HG02623 (cell line): Measurements from ENCODE around the gene KAZN.

Experiments used
- ATAC-seq: cut with Tn5 transposase; IDR thresholded peaks from one replicate; pipeline ENCODE4 v1.9.1; 2021; ENCODE audit warnings: moderate library complexity; ENCODE audit not compliant: unreplicated experiment

The KAZN gene

DNA sequence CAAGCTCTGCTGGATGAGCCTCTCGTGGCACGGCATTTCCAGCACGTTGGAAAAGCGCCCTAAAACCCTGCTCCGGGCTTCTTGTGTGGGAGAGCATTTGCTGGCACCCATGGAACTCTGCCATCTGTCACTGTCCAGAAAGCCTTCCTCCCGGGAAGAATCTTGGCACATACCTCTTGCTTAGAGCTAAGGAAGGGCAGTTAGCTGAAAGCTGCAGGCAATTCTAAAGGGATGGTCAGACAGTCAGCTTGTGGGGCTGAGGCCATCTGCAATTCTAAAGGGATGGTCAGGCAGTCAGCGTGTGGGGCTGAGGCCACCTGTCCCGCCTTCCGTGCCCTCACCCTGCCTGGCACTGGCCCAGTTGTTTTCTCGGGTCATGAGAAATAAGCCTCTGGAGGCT is 416.0 kb downstream of the KAZN start:
- ATAC-seq: no peak

DNA sequence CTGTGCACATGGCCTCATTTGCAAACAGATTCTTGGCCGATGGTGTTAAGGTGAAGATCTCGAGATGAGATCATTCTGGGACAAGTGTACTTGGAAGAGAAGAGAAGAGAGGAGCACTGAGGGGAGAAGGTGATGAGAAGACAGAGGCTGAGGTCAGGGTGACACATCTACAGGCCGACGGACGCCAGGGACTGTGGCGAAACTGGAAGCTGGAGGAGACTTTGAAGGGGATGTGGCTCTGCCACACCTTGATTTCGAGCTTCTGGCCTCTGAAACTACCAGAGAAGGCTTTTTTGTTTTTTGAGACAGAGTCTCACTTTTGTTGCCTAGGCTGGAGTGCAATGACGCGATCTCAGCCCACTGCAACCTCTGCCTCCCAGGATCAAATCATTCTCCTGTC is 417.5 kb downstream of the KAZN start:
- no peak for ATAC-seq

DNA sequence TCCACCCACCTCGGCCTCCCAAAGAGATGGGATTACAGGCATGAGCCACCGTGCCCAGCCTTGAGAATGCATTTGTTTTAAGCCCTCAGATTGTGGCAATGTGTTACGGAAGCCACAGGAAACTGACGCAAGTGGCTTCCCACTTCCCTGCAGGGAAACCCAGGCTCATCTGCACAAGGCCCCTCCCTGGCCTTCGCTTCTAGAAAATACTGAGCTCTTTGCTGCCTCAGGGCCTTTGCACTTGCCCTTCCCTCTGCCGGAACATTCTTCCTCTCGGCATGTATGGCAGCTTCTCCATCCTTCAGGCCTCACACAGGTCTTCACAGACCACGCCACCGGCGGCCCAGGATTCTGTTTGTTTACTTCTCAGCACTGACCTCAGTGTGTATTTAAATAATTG is 418.0 kb downstream of the KAZN start:
- ATAC-seq: no peak

DNA sequence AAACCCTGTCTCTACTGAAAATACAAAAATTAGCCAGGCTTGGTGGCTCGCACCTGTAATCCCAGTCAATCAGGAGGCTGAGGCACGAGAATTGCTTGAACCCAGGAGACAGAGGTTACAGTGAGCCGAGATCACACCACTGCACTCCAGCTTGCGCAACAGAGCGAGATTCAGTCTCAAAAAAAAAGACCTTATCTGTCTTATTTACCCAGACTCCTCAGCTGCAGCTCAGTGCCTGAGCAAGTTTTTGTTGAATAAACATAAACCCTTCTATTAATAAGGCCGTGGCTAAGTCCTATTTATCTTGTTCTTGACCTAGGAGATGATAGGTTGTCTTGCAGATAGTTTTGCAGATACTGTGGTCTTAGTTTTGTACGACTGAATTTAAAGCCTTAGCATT is 418.6 kb downstream of the KAZN start:
- no peak for ATAC-seq

DNA sequence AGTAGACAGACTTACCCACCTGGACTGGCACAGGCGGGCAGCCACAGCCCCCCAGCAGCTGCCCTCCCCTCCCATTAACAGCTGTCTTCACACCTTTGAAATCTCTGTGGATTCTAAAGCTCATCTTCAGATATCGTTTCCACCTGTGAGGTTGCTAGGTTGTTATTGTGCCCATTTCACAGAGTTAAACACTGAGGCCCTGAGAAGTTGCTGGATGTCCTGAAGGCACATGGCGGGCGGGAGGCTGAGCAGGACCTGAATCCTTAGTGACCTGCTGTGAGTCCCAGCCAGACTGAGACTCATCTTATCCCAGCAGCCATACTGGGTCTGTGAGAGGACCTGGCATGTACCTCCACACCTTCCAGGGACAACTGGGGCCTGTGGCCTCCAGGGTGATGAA is 420.3 kb downstream of the KAZN start:
- ATAC-seq: no peak

DNA sequence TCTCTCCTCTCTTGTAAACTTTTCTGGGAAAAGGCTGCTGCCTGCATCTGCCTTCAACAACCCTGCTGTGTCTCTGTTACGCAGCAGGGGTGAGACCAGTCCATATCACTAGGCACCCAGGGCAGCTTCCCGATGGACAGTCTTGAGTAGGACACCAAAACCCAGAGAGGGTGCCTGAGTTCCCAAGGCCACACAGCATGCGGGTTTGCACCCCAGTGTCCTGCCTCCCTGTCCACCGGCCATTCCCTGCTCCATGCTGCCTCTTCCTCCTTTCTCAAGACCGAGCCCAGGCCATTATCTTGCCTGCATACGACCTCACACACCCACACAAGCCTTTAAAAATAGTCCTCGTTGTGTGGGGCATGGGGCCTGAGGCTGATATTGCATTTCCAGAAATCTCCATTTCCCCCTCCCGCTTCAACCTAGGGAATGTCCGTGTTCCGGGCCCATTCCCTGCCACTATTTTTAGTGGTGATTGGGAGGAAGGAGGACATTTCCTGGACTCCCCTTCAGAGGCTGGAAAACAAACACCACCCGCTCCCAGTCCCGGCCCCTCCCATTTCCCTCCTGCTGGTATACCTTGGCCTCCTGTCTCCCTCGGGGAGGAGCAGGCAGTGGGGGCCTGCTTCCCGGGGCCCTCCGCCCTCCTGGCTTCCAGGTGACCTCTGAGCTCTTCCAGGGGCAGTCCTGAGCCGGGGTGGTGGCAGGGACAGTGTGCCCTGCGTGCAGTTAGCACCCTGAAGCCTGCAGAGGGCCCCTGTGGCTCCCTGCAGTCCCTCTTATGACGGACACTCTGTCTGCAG is 422.7 kb downstream of the KAZN start:
- ATAC-seq: no peak

DNA sequence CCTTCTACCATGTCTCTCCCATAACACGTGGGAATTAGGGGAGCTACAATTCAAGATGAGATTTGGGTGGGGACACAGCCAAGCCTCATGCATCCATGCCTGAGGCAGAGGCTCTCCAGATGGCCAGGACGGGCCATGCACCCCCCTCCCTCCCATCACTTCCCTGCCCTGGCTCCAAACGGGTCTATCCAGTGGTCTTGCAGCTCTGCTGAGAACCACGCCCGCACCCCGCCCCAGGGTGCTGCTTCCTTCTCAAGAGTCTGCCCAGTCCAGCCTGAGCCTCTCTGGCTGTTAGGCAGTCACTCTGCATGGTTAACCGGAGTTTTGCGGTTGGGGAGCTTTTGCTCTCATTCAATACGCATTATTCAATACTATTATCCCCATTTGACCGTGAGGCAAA is 423.6 kb downstream of the KAZN start:
- no peak for ATAC-seq

DNA sequence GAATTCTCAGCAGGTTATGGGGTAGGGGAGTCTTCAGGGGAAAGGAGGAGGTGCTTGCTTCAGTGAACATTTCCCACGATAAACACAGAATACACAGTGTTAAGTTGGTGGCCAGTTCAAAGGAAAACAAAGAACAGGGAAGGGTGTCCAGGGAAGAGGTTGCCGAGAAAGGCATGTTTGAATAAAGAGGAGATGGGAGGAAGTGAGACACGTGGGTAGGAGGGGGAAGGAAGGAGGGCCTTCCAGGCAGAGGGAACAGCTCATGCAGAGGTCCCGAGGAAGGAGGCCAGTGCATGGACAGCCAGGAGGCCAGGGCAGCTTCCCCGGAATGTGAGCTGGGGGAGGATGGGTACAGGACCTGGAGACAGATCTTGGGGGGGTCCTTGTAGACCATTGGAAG is 424.7 kb downstream of the KAZN start:
- ATAC-seq: no peak

DNA sequence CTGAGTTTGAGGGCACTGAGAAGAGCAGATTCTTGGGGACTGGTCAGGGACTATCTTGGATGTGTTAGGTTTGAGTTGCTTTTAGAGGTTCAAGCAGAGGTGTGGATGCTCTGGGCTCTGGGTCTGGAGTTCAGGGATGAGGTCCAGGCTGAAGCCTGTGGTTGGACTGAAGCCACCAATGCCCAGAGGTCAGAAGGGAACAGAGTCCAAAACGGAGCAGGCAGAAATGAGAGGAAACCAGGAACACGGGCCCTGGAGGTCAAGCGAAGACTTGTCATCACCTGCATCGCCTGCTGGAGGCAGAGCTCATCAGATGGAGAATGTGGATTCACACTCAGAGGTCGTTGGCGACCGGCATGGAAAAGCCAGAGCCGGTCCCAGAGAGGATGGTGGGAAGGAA is 425.5 kb downstream of the KAZN start:
- ATAC-seq: no peak

DNA sequence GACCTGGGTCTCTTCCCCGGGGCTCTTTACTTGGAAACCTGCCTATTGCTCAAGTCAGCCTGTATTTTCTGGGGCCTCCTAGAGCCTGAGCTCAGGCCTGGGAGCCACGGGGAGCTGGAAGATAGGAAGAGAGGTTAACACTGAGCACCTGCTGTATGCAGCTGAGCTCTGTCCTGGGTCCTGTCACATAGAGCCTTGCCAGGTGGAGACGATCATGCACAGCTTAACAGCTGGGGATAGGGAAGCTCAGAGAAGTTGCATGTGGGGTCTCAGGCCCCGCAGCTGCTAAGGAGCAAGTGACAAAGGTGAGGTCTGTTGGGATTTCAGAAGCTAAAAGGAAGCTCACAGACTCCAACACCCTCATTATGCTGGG is 427.6 kb downstream of the KAZN start:
- no peak for ATAC-seq

DNA sequence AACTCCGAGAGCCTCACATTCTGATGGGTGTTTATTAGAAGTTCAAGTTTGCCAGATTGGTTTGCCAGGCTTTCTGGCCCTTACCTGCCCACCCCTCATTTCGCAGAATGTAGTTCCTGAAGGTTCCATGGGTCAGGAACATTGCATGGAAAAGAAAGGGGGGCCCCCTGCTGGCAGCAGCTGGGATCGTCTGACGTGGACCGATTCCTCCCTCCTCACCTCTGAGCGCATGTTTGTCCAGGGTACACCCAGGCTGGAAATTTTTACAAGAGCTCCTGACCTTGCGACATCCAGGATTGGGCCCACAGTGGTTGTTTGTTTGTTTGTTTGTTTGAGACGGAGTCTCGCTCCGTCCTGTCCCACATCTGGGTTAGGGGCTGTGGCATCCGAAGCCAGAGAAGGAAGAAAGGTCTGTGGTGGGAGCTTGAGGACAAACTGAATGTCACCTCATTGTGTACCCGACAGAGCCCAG is 429.1 kb downstream of the KAZN start:
- ATAC-seq: no peak

DNA sequence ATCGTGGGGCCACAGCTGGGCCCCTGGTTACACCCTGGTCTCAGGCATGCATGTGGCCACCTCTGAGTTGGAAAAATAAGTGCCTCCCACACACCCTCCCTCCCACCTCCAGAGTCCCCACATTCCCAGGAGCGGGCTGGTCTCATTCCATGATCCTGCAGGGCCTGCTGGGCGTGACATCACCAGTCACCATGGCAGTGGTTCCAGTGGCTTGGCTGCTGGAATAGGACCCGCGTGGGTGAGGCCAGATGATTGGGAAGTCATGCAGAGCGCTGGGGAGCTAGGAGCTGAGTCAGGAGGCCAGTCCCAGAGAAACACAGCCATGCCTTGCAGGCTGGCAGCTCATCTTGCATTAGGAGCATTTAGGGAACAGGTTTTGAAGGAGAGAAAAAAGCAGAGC is 429.6 kb downstream of the KAZN start:
- ATAC-seq: no peak

DNA sequence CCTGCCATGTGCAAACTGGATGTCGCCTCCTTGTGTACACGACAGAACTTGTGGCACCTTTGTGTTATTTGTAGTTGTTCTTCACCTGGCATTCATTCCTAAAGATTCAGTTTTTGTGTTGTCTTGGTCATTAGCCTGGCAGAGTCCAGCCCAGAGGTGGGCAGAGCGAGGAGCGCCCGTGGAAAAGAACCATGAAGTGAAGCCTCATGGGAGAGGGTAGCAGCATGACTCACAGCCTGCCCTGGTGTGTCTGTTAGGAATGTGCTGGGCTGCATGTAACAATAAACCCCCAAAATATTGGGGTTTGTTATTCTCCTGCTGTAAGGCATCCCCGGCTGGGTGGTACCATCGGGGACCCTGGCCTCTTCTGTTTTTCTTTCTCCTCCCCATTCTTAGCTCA is 430.1 kb downstream of the KAZN start:
- no peak for ATAC-seq

DNA sequence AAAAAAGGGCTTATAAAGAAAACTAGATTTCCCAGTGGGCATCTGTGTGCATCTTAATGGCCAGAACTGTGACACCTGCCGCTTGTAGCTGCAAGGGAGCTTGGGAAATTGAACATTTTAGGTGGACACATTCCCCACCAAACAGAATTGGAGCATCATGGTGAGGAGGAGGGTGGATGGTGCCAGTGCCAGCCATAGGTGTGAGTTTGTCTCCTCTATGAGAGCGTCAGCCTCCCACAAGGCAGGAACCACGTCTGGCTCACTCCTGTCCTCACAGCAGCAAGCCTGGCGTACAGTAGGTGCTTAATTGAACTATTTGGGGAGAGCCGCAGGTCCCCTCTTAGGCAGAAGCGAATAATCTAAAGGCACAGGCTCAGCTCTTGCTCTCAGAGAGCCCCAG is 430.6 kb downstream of the KAZN start:
- ATAC-seq: no peak

DNA sequence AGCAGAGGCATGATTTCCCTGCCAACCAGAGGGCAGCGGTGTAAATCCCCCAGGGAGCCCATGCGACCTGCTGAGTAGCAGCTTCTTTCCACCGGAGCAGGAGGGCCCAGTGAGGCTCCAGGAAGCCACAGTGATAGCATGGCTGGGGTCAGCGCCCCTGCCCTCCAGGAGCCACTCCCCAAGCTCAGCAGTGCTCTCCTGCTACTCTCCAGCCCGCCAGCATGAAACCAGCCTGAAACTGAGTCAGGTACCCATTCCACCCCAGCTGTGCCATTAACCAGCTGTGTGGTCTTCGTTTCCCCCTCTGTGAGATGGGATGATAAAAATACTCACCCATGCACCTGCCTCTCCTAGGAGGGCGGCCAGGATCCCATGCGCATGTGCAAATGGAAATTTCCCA is 431.3 kb downstream of the KAZN start:
- ATAC-seq: no peak

DNA sequence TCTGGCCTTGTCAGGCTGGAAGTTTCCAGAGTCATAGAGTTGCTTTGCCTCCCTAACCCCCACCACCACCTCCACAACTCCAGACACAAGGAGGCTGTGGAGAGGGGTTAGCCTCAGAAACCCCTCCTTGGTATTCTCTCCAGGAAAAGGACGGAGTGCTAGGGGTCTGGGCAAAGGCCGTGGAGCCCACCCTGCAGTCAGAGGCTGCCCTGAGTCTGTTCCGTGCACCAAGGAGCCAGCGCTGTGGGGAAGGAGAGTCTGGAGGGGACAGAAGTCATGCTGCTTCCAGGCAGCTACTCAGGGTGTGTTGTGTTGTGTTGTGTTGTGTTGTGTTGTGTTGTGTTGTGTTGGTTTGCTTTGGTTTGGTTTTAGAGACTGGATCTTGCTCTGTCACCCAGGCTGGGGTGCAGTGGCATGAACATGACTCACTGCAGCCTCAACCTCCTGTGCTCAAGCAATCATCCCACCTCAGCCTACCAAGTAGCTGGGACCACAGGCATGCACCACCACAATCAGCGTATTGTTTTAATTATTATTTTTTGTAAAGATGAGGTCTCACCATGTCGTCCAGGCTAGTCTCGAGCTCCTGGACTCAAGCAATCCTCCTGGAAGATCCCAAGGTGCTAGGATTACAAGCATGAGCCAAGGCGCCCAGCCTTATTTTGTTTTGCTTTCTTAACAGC is 432.9 kb downstream of the KAZN start:
- ATAC-seq: no peak

DNA sequence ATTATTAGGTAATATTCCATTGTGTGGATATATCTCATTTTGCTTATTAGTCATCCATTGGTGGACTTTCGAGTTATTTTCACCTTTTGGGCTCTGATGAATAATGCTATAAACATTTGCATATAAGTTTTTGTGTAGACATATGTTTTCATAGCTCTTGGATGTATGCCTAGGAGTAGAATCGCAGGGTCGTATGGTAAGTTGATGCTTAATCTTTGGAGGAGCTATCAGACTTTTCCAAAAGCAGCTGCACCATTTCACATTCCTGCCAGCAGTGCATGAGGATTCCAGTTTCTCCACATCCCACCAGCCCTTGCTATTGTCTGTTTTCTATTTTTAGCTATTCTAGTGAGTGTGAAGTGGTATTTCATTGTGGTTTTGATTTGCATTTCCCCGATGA is 434.8 kb downstream of the KAZN start:
- no peak for ATAC-seq

DNA sequence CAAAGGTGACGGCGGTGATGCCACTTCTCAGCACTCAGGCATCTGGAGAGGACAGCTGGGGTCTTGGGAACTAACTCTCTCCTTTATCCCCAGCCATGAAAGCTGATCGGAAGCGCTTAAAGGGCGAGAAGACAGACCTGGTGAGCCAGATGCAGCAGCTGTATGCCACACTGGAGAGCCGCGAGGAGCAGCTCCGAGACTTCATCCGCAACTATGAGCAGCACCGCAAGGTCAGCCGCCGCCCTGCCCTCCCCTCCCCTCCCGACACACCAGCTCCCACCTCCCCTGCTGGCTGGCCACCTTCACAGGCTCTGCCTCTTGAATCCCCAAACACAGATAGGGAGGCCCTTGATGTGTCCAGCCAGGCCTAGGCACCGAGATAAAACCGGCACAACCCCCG is 436.2 kb downstream of the KAZN start:
- no peak for ATAC-seq

DNA sequence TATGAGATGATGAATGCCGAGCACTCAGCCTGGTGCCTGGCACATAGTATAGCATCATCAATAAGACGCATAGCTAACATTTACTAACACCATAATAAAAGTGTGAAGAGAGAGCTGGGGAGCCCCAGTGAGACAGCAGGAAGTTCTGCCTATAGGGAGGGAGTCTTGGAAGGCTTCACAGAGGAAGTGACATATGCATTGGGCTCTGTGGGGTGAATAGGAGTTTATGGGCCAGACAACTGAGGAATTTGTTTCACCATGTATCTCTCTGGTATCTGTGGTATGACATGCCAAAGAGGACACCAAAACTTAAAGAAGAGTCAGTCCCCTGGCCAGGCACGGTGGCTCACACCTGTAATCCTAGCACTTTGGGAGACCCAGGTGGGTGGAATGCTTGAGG is 436.8 kb downstream of the KAZN start:
- no peak for ATAC-seq

DNA sequence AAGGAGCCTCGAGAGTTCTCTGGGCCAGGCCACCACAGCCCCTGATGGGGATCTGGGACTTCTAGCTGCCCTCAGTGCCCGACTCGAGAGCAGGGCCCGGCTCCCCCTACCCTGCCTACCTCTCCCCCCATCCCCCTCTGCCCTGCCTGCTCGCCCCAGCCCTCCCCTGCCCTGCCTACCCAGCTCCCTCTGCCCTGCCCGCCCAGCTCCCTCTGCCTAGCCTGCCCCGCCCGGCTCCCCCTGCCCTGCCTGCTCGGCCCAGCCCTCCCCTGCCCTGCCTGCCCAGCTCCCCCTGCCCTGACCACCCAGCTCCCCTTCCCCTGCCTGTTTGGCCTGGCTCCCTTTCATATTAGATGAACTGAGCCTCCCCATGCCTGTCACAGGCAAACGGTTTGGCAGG is 437.6 kb downstream of the KAZN start:
- ATAC-seq: no peak

DNA sequence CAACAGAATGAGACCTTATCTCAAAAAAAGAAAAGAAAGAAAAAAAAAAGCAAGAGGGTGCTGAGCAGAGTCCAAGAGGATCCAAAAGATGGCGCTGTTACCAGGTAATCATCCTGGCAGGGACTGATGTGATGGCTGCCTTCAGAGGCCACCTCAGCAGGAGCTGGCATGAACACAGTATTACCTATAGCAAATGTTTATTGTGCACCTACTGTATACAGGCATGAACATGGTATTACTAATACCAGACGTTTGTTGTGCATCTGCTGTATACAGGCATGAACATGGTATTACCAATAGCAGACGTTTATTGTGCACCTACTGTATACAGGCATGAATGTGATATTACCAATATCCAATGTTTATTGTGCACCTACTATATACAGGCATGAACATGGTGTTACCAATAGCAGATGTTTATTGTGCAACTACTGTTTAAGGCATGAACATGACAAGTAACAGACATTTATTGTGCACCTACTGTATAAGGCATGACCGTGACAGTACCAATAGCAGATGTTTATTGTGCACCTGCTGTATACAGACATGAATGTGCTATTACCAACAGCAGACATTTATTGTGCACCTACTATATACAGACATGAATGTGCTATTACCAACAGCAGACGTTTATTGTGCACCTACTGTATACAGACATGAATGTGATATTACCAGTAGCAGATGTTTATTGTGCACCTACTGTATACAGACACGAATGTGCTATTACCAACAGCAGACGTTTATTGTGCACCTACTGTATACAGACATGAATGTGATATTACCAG is 439.9 kb downstream of the KAZN start:
- ATAC-seq: no peak
